HEK293T (cell line): ENCODE measurements around the gene DOCK2.

ENCODE experiments used
- CTCF ChIA-PET: fragments of 350-600 bp; formaldehyde crosslinking; extraction: SDS; loops from one replicate; lab custom pipeline; 2021; ENCODE audit warnings: antibody characterized with exemption, inconsistent platforms; lab: Yijun Ruan, JAX
- POLR2A ChIA-PET: fragments of 350-600 bp; formaldehyde crosslinking; extraction: SDS; loops from one replicate; lab custom pipeline; 2020; ENCODE audit warnings: antibody characterized with exemption, inconsistent platforms; lab: Yijun Ruan, JAX
- DNase-seq: peaks from one replicate; pipeline ENCODE4 v3.0.0; 2012; ENCODE audit warnings: mixed read lengths; ENCODE audit errors: extremely low spot score
- ARNT ChIP-seq: fragments of 450-650 bp; IDR thresholded peaks from 2 replicates; pipeline ENCODE4 v1.6.1; 2017; ENCODE audit warnings: mild to moderate bottlenecking
- BHLHE40 ChIP-seq: fragments of 450-650 bp; IDR thresholded peaks from 2 replicates; pipeline ENCODE4 v1.6.1; 2016; ENCODE audit warnings: mild to moderate bottlenecking, moderate library complexity, borderline replicate concordance
- CTBP1 ChIP-seq: fragments of 450-650 bp; IDR thresholded peaks from 2 replicates; pipeline ENCODE4 v1.6.1; 2016; ENCODE audit warnings: borderline replicate concordance
- ELF4 ChIP-seq: fragments of 450-650 bp; IDR thresholded peaks from 2 replicates; pipeline ENCODE4 v1.6.1; 2017; ENCODE audit warnings: antibody characterized with exemption
- FOXA1 ChIP-seq: fragments of 450-650 bp; IDR thresholded peaks from 2 replicates; pipeline ENCODE4 v1.6.1; 2016; ENCODE audit warnings: mild to moderate bottlenecking
- FOXK2 ChIP-seq: fragments of 450-650 bp; IDR thresholded peaks from 2 replicates; pipeline ENCODE4 v1.6.1; 2016; ENCODE audit warnings: mild to moderate bottlenecking
- FOXM1 ChIP-seq: fragments of 450-650 bp; IDR thresholded peaks from 2 replicates; pipeline ENCODE4 v1.6.1; 2017; ENCODE audit warnings: mild to moderate bottlenecking, borderline replicate concordance
- HDGF ChIP-seq: fragments of 450-650 bp; IDR thresholded peaks from 2 replicates; pipeline ENCODE4 v1.6.1; 2017; ENCODE audit warnings: antibody characterized with exemption, borderline replicate concordance
- L3MBTL2 ChIP-seq: fragments of 450-650 bp; conservative IDR thresholded peaks from 2 replicates; pipeline ENCODE4 v1.6.1; 2016; ENCODE audit warnings: mild to moderate bottlenecking
- LEF1 ChIP-seq: fragments of 450-650 bp; IDR thresholded peaks from 2 replicates; pipeline ENCODE4 v1.6.1; 2017; ENCODE audit warnings: mild to moderate bottlenecking, borderline replicate concordance
- NFRKB ChIP-seq: fragments of 450-650 bp; IDR thresholded peaks from 2 replicates; pipeline ENCODE4 v1.6.1; 2016; ENCODE audit warnings: mild to moderate bottlenecking, moderate library complexity
- PKNOX1 ChIP-seq: fragments of 450-650 bp; IDR thresholded peaks from 2 replicates; pipeline ENCODE4 v1.6.1; 2016
- SP1 ChIP-seq: fragments of 450-650 bp; IDR thresholded peaks from 2 replicates; pipeline ENCODE4 v1.6.1; 2017
- SUZ12 ChIP-seq: fragments of 450-650 bp; IDR thresholded peaks from 2 replicates; pipeline ENCODE4 v1.6.1; 2016; ENCODE audit warnings: mild to moderate bottlenecking
- TARDBP ChIP-seq: fragments of 450-650 bp; IDR thresholded peaks from 2 replicates; pipeline ENCODE4 v1.6.1; 2016
- ZNF384 ChIP-seq: fragments of 450-650 bp; IDR thresholded peaks from 2 replicates; pipeline ENCODE4 v1.6.1; 2016

DOCK2 gene

GRCh38 chr5:170077526-170077925 lies 440.5 kb downstream of the DOCK2 start:
- TF ChIP-seq TARDBP (no peak), LEF1 (no peak), L3MBTL2 (no peak), HDGF (no peak), ELF4 (no peak), BHLHE40 (no peak)
- ChIA-PET CTCF (no interaction called here), POLR2A (no interaction called here)
- DNase-seq: no peak

- CTCF ChIA-PET: interaction anchor here (1.8 kb wide), 1 partner anchor 8 kb away, joined by 6 read pairs; no protein-coding TSS in a partner anchor
- POLR2A ChIA-PET: no interaction called here
- no peak for DNase-seq
- no peak for TF ChIP-seq ZNF384
- no peak for TF ChIP-seq FOXK2
These were observed 441.4 kb downstream of the DOCK2 start for GRCh38 chr5:170078458-170078857.

- no peak for DNase-seq
- POLR2A ChIA-PET: no interaction called here
- CTCF ChIA-PET: interaction anchor here (1.8 kb wide), 1 partner anchor 9 kb away, joined by 6 read pairs; no protein-coding TSS in a partner anchor
- TF ChIP-seq PKNOX1 (no peak), L3MBTL2 (no peak), TARDBP (no peak), FOXA1 (no peak), NFRKB (no peak), ARNT (no peak), FOXM1 (no peak), LEF1 (no peak), SUZ12 (no peak), FOXK2 (no peak), ELF4 (no peak), SP1 (no peak), CTBP1 (no peak), HDGF (no peak), BHLHE40 (no peak), ZNF384 (no peak)
These were observed 441.9 kb downstream of the DOCK2 start for GRCh38 chr5:170078931-170079330.

GRCh38 chr5:170080217-170080616 lies 443.1 kb downstream of the DOCK2 start:
- TF ChIP-seq FOXA1 (no peak), BHLHE40 (no peak), PKNOX1 (no peak), ARNT (no peak)
- DNase-seq: no peak
- POLR2A ChIA-PET: no interaction called here
- CTCF ChIA-PET: no interaction called here

- CTCF ChIA-PET: no interaction called here
- DNase-seq: no peak
- TF ChIP-seq SP1 (no peak), L3MBTL2 (no peak), FOXK2 (no peak), ARNT (no peak), LEF1 (no peak)
- POLR2A ChIA-PET: no interaction called here
These were observed 443.8 kb downstream of the DOCK2 start for GRCh38 chr5:170080786-170081445.

- DNase-seq: no peak
- TF ChIP-seq ZNF384: no peak
- no peak for TF ChIP-seq NFRKB
- no peak for TF ChIP-seq BHLHE40
- TF ChIP-seq HDGF: no peak
- TF ChIP-seq PKNOX1: no peak
- no peak for TF ChIP-seq FOXK2
- no peak for TF ChIP-seq TARDBP
- TF ChIP-seq CTBP1: no peak
- TF ChIP-seq LEF1: no peak
- no peak for TF ChIP-seq FOXA1
- no peak for TF ChIP-seq FOXM1
- TF ChIP-seq ELF4: no peak
- TF ChIP-seq SP1: no peak
- TF ChIP-seq L3MBTL2: no peak
- no peak for TF ChIP-seq SUZ12
- no peak for TF ChIP-seq ARNT
- ChIA-PET CTCF (interaction anchor here (1.5 kb wide), 1 partner anchor 10 kb away, joined by 5 read pairs; no protein-coding TSS in a partner anchor), POLR2A (no interaction called here)
These were observed 444.5 kb downstream of the DOCK2 start for GRCh38 chr5:170081616-170082015.

- CTCF ChIA-PET: interaction anchor here (1.5 kb wide), 1 partner anchor 11 kb away, joined by 5 read pairs; no protein-coding TSS in a partner anchor
- no peak for DNase-seq
- POLR2A ChIA-PET: no interaction called here
- TF ChIP-seq LEF1 (no peak), ELF4 (no peak), FOXA1 (no peak), L3MBTL2 (no peak), FOXM1 (no peak), FOXK2 (no peak), BHLHE40 (no peak), TARDBP (no peak), NFRKB (no peak), ZNF384 (no peak), PKNOX1 (no peak), HDGF (no peak), ARNT (no peak), CTBP1 (no peak), SUZ12 (no peak)
These were observed 445.6 kb downstream of the DOCK2 start for GRCh38 chr5:170082701-170083100.
